Activated CD4-positive, alpha-beta T cell treated with anti-CD3 and anti-CD28 coated beads, Interleukin-2, amount 50 U/mL, for 16 hours (primary cell): ENCODE data around the gene SERPINB8.
"Not testable (repeated sequence)": the region's sequence is repeated elsewhere in the genome, so short reads cannot be mapped to it uniquely, and the experiment has no call there.

Experiments
- DNase-seq: peaks from one replicate; pipeline ENCODE4 v3.0.0-alpha.2; 2020

Gene SERPINB8, protein sequence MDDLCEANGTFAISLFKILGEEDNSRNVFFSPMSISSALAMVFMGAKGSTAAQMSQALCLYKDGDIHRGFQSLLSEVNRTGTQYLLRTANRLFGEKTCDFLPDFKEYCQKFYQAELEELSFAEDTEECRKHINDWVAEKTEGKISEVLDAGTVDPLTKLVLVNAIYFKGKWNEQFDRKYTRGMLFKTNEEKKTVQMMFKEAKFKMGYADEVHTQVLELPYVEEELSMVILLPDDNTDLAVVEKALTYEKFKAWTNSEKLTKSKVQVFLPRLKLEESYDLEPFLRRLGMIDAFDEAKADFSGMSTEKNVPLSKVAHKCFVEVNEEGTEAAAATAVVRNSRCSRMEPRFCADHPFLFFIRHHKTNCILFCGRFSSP

DNA sequence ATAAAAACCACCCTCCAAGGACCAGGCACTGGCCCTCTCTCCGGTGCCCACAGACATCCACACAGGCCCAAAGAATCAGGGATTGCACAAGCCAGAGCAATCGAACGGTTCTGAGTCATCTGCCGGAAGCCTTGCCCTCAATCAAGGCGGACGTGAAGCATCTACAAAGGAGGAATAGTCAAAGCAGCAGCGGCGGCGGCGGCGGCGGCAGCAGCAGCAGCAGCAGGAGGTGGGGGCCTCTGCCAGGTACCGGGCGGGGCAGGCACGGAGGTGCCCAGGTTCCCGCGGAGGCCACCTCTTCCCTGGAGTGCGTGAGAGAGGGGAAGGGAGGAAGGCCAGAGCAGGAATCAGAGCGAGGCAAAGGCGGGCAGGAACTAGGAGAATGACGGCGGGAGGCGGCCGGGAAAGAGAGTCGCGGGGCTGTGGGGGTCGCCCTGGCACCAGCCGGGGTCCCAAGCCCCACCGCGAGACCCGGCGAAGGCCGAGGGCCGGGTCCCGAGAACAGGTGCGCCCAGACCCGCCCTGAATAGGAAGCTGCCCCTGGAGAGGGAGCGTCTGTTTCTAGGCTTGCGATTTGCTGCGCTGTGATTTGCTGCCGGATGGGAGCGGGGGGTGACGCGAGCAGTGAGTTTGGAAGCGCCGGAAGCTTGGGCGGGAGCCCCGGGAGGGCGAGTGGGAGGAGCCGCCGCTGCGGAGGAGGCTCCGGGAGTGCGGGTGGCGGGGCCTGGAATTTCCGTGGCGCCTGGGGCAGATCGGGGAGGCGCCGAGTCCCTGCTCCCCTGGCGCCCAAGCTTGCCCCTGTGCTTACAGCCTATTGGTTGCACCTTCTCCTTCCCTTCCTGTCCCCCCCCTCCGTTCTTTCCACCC is at the start of gene SERPINB8:
Gene SERPINB8 (plus strand): TSS at position 140 of the 867 bp plus-strand sequence. CDS start 8,228 bp downstream, outside the sequence.
- DNase-seq, result peak; percentile 90

DNA sequence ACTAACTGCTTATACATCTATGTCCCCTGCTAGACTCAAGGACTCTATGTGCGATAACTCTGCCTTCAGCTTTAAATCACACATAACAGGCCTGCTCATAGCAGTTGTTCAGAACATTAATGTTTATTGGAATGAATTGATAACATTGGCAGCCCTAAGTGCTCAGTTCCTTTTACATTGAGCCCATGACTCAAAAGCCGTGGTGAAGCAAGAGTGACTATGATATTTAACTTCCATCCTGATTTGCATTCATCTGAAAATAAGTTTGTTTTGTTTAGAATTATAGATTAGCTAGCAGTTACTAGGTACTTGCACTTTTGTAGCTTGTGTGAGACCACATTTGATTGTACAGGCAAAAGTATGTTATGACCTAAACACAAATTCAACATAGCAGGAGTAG is 47.8 kb upstream of the SERPINB8 start:
- no peak for DNase-seq

DNA sequence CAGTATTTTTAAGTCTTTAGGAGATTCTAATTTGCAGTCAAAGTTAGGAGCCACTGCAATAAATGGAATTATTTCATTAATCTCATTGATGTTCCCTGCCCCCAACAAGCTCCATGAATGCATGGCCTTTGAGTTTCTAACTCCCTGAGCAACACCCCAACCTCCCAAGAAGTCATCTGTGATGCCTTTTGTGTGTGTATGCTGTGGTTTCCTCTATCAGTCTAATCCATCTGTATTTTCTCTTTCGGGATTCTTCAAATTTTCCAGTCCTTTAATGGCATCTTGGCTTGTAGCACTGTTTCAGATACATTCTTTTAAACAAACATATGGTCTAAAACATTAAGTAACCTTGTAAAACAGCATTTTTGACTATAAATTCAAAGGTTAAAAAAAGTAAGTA is 45.3 kb upstream of the SERPINB8 start:
- no peak for DNase-seq

DNA sequence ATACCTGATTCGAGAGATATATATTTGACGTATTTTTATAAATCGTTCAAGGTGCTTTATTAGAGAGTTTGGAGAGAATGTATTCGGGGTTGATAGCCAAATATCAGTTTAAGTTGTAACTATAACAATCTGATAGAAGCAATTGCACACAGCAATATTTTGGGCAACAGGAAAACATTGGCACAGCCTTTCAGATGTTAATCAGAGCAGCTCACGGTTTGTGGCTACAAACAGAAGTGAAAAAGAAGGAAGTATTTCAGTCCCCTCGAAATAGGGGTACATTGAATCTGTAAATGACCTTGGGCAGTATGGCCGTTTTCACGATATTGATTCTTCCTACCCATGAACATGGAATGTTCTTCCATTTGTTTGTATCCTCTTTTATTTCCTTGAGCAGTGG is 41.5 kb upstream of the SERPINB8 start:
- no peak for DNase-seq

DNA sequence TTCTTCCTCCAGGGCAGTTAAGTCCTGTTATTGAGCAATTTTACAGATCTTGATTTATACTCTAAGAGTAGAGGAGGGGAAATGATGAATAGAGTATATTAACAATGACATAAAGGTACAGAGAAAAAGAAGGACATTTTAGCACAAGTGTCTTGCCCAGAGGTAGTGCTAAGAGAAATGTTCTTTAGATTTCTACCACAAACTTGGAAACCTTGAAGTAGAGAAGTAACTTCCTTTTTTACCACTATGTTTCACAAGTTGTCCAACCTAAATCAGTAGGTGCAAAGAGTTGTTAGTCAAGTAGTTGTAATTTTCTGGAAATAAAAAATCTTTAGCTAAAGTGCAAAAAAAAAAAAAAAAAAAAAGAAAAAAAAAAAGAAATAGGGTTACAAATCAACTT is 40.5 kb upstream of the SERPINB8 start:
- not testable (repeated sequence) for DNase-seq

DNA sequence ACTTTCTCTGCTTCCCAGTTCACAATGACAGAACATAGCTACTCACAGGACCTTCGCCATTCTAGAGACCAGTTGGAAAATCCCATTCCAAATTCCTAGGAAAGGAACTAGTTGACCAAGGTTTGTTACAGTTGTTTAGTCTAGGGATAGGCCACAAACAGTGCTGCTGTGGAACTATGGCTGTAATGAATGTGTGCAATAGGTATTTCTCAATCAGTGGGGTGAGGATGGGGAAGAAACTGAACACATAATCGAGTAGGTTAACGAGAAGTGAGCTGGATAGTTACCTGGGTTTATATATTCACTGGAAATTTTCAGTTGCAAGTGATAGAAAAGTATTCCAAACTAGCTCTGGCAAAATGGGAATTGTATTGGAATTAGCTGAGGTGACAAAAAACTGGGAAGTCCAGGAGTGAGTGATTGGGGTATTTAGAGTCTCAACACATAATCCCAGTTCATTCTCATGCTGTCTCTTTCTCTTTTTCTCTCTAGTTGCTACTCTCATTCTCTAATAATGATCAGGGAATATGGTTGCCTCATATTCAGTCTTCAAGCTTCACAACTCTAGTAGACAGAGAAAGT is 39.0 kb upstream of the SERPINB8 start:
- no peak for DNase-seq

DNA sequence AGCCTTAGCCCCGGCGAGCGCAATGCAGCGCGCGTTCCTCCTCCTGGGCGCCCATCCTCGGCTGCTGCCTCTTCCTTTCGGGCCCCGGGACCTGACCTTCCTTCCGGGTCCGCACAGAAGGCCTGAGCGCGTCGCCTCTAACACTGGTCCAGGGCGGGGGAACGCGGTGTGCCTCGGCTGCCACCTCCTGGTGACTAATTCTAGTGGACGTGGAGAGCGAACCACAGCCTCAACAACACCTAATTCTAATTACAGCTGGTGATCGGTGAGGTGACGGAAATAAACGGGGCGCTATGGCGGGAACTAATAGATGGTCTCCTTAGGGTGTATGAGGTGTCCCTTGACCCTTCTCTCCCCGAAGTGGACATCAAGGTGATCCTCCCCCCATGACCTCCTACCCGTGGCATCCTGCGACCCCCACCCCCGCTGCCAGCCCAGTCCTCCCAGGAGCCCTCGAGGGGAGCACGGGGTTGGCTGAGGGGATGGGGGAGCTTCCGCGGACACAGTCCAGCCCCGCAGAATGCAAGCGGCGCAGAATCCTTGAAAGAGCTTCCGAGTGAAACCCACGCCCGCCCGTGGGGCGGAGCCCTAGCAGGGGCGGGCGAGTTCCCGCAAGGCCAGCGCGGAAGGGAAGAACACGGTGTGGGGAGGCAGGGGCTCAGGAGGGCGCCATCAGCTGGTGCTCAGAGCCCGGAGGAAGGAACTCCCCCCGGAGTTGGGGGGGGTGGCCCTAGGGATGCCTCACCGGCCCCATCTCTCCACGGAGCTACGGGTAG is 33.5 kb upstream of the SERPINB8 start:
- peak; percentile 72 for DNase-seq

DNA sequence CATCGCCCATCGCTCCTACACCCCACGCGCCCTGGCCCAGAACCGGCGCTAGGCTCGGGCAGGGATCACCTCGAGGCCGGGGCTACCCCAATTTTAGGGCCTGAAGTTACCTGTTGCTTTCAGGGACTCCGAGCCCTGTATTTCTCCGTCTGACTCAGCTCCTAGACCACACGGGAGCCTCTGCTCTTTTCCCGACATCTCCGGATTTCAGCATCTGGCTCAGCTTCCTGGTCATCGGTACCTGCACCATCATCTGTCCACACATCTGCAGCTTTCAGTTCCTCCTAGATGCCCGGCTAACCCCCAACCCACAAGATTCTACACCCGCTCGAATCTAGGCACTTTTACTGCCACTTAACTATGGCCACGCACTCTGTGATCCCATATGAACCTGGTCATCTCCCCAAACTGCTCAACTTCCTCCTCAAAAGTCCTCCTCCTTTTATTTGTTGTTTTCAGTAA is 32.9 kb upstream of the SERPINB8 start:
- no peak for DNase-seq

DNA sequence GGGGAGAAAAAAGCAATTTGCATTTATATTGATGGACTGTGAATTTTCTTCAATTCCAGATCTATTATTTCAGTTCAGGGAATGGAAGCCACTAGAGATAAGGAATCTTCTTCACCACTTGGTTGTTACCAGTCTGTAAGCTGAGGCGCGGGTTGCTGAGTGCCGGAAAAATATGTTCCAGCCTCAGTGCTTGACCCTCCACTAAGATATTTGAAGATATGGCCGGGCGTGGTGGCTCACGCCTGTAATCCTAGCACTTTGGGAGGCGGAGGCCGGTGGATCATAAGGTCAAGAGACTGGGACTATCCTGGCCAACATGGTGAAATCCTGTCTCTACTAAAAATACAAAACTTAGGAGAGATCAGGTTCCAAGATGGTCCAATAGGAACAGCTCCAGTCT is 29.9 kb upstream of the SERPINB8 start:
- DNase-seq, result no peak

DNA sequence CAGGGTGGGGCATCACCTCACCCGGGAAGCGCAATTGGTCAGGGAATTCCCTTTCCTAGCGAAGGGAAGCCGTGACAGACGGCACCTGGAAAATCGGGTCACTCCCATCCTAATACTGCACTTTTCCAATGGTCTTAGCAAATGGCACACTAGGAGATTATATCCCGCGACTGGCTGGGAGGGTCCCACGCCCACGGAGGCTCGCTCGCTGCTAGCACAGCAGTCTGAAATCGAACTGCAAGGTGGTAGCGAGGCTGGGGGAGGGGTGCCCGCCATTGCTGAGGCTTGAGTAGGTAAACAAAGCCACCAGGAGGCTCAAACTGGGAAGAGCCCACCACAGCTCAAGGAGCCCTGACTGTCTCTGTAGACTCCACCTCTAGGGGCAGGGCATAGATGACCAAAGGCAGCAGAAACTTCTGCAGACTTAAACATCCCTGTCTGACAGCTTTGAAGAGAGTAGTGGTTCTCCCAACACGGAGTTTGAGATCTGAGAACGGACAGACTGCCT is 29.3 kb upstream of the SERPINB8 start:
- DNase-seq, result not testable (repeated sequence)

DNA sequence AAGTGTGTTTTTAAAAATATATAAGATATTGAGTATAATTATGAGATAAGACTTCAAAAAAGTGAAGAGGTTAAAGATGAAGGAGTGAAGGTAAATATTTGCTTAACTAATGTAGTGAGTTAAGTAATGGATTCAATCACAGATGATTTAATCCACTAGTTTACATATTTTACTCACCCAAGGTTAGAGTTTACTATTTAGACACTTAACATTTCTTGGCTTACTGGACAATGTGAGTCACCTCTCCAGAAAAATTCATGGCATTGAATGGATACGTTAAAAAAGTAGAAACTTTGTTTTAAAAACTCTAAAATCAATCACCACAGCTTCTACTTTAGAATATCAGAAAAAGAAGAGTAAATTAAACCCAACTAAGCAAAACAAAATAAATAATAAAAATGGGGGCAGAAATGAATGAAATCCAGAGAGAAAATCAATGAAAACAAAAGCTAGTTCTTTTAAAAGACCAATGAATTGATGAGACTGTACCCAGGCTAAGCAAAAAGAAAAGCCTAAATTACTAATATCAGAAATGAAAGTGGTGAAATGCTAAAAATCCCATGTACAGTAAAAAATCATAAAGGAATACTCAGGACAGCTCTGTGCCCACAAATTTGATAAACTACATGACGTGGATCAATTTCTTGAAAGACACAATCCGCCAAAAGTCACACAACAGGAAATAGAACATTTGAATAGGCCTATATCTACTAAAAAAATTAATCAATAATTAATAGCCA is 22.7 kb upstream of the SERPINB8 start:
- DNase-seq, result no peak

DNA sequence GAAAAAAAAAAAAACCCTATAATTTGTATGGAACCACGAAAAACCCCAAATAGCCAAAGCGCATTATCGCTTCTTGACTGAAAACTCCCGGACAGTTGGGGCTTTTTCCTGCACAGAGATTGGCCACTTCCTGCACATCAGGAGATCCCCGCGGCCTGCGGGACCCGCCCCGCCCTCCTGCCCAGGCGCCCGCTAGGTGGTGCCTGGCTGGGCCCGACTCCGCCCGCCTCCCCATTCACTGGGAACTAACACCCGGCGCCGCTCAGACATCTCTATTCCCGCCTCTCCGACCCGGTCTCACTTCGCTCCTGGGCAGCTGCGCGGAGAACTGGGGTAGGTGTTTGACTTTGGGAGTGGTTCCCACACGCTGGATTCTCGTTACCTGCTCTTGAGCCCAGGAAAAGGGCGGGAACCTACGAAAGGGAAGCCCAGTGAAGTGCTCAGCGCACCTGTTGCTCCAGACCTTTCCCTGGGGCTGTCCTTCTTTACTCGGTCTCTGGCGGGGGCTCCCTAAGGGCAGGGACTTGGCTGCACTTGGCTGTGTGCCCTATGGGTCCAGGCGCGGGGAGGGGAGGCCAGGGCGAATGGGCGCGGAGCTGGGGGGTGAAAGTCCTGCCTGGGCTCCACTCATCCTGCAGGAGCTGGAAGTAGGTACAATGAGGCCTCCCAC is 20.7 kb upstream of the SERPINB8 start, which contains the start of gene HMSD:
Gene HMSD (plus strand): TSS at position 234 of the 670 bp plus-strand sequence. CDS start 4,155 bp downstream, outside the sequence.
- DNase-seq, result peak; percentile 80

DNA sequence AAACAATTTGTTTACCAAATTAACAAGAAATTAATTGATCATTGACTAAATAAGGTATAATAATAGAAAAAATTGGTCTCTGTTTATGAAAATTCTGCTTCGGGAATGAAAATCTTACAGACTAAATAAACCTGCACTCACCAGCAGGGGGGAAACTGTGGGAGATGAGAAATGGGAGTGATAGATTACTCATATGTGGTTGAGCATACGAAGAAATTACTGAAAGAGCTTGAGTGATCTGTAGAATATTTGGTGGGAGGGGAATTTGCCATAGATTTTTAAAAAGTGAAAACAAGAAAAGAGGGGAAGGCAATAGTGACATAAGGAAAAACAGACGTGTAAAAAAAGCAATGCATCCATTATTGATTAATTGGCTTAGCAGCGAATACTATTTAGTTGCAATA is 18.6 kb upstream of the SERPINB8 start:
- peak; percentile 82 for DNase-seq

DNA sequence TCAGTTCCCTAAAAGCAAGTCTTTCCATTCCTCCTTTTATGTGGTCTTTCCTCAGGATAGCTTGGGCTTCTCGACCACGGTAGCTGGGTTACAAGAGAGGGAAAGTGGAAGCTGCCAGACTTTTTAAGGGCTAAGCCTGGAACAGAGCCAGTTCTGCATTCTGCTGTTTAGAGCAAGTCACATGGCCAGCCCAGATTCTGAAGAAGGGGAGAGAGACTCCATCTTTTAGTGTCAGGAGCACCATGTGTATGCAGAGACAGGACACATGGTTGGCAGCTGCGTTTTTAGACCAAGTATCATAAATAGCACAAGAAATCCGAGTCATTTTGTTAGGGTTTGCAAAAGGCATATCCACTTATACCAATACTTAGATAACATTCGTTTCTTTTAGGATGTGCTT is 16.1 kb upstream of the SERPINB8 start:
- DNase-seq, result no peak

DNA sequence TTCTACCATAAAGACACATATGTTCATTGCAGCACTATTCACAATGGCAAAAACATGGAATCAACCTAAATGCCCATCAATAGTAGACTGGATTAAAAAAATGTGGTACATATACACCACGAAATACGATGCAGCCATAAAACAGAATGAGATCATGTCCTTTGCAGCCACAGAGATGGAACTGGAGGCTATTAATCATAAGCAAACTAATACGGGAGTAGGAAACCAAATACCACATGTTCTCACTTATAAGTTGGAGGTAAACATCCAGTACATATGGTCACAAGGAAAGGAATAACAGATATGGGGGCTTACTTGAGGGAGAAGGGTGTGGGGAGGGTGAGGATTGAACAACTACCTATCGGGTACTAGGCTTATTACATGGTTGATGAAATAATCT is 13.1 kb upstream of the SERPINB8 start:
- DNase-seq, result no peak

DNA sequence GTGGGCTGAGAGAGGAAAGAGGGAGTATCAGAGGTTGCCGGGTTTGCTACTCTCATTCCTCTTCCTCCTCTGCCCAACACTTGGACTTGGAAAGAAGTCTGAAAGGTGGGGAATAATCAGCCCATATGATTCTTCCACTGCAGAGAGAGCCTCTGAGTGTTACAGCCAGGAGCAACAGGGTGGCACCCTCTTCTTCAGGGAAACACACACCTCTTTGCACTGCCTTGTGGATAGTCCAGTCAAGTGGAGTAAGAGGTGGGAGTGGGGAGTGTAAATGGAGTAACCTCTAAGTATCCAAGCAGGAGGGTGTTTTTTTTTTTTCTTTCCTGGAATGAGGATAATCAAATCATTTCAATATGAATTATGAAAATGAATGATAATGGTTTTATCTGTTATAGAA is 9.0 kb upstream of the SERPINB8 start:
- no peak for DNase-seq

DNA sequence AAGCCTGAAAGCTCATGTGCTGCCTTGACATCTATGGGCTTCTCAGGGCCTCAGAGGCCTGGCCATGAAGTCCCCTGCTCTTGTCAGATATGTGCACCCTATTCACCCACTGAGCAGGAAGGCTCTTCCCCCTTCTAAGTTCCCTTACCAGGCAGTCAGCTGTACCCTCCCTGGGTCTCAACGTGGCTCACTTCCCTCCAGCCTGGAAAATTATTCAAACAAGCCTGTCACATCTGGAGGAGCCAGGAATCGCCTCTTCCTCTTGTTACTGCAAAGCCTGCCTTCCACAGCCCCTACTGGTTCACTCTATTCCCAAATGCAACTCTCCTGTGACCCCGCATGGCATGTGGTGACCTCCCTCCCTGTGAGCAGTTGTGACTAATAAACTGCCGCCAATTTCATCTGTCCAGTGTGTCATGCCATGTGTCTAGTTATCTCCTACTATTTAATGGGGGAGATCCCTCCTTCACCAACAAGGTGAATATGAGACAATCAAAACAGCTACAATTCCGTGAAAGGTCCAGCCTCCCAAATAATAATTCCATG is 8.4 kb upstream of the SERPINB8 start:
- no peak for DNase-seq

DNA sequence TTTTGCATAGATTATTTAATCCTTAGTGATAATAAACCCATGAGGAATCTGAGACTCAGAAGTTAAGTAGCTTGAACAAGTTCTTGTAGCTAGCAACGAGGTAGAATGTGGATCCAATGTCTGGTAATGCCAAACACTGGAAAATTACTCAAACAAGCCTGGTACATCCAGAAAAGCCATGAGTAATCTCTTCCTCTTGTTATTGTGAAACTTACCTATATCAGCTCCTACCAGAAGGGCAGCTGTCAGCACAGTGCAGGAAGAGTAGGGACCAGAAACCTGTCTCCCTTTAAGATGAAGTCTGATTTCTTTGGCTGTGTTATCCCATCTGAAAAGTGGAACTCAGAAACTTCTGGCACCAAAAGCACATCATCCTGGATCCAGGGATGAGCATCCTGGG is 7.7 kb upstream of the SERPINB8 start:
- DNase-seq, result no peak

DNA sequence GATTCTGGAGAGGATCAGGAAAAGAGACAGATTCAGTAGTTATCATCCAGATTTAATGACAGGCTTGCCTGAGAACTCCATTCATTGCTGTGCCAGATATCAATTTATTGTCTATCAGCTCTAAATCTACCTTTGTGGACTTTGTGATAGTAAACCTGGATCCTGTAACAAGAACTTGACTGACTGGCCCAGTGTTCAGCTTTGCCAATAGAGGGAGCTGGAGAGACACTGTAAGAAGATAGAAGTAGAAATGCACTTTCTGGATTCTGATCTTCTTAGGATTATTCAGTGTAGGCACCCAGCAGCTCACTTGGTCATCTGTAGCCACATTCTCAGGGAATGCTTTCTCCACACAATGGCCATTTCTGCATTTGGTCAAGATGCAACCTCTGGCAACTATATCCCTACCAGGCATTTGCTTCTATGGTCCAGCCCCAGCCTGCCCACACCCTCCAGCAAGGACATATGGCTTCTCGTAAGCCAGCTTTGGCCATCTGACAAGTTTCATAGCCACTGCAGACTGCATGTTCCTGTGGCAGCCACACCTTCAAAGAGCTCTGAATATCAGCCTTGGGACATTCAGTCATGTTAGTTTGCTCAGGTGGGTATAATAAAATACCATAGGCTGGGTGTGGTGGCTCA is 6.1 kb upstream of the SERPINB8 start:
- peak; percentile 67 for DNase-seq

DNA sequence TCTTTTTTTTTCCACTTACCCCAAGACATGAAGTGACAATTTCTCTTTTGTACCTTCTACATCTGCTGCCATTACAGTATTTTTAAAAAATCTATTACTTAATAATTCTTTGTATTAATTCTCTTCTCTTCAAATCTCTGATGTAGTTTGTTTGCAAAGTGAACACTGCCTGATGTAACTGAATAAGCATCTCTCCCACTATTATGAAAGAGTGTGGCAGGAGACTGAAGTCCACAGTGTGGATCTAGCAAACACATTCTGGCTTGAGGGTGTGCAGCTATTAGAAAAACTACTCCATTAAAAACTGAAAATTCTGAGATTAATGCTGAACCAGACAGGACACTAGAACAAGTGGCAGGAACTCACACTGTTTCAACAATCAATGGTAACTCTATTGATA is 5.0 kb upstream of the SERPINB8 start:
- DNase-seq, result no peak
